Heart right ventricle (tissue), 16 donors: ENCODE data around the gene UBA6. TPM values are rescaled to one million over a fixed set of nuclear protein-coding genes. Genes with fewer than 3 reads are reported as not detected.

ENCODE experiments used
- ATAC-seq, 8 donors: fragments of 200-7000 bp; cut with Tn5 transposase; one replicate each; pipeline ENCODE4 v1.9.1; 2020; ENCODE audit warnings: mild to moderate bottlenecking in 8 of 8, moderate library complexity in 8 of 8, moderate number of reproducible peaks in 1 of 8
- DNase-seq, 2 donors: peaks; one replicate each; pipeline ENCODE4 v3.0.0-alpha.2; 2020
- H3K27ac ChIP-seq, 10 donors: fragments of 200-600 bp; sonication (generic) in 2 of 10; one replicate each; pipeline versions ENCODE4 v1.5.0 to v1.8.0; 2020 to 2022; ENCODE audit warnings: mild to moderate bottlenecking in 3 of 10
- H3K27me3 ChIP-seq, 7 donors: fragments of 200-600 bp; one replicate each; pipeline ENCODE4 v1.8.0; 2021 to 2022; ENCODE audit warnings: mild to moderate bottlenecking in 2 of 7
- H3K36me3 ChIP-seq, 9 donors: fragments of 200-600 bp; sonication (generic) in 1 of 9; one replicate each; pipeline versions ENCODE4 v1.5.0 to v1.8.0; 2020 to 2022; ENCODE audit warnings: mild to moderate bottlenecking in 2 of 9
- H3K4me1 ChIP-seq, 9 donors: fragments of 200-600 bp; sonication (generic) in 1 of 9; one replicate each; pipeline versions ENCODE4 v1.5.0 to v1.8.0; 2020 to 2022; ENCODE audit warnings: mild to moderate bottlenecking in 4 of 9
- H3K4me3 ChIP-seq, 10 donors: fragments of 200-600 bp; sonication (generic) in 2 of 10; one replicate each; pipeline versions ENCODE4 v1.5.0 to v1.8.0; 2020 to 2022; ENCODE audit warnings: mild to moderate bottlenecking in 7 of 10, moderate library complexity in 2 of 10
- H3K9me3 ChIP-seq, 11 donors: fragments of 200-600 bp in 10 of 11; sonication (generic) in 2 of 11; one replicate each; pipeline versions ENCODE4 v1.5.0 to v1.8.0; 2013 to 2022; ENCODE audit warnings: mild to moderate bottlenecking in 2 of 11, control low read depth in 1 of 11, moderate library complexity in 1 of 11
- CTCF ChIP-seq, 9 donors: fragments of 200-600 bp; sonication (generic) in 2 of 9; IDR thresholded peaks; one replicate each; pipeline versions ENCODE4 v1.5.0 to v1.8.0; 2021 to 2022; ENCODE audit warnings: antibody characterized with exemption in 9 of 9, mild to moderate bottlenecking in 5 of 9, moderate library complexity in 1 of 9
- WGBS, 2 donors: extraction: QIAGEN DNeasy Blood & Tissue Kit; methylation state at CpG; one replicate each; pipeline ENCODE4 v1.1.7; 2013; ENCODE audit warnings: inconsistent platforms in 1 of 2; 5-methylcytosine and 5-hydroxymethylcytosine counted together
- intact Hi-C, 10 donors: fragments of 100-400 bp; cut with DNase I; formaldehyde crosslinking; loops; one replicate each; pipeline versions ENCODE4 v1.11.1 to v1.14.2; 2022
- polyA plus RNA-seq, 2 donors: library from polyadenylated mRNA; stranded (reverse); fragments of 200-250 nt; gene quantifications; one replicate each; pipeline ENCODE4 v1.2.3, GENCODE V29; 2013
- total RNA-seq, 10 donors: library from RNA; stranded (reverse); fragmentation: NEBNext Ultra II Directional in 3 of 10; extraction: Animal tissue kit (Norgen Biotek cat#: 25700) in 3 of 10; gene quantifications; one replicate each; pipeline versions ENCODE4 v1.2.1 to v1.2.4, GENCODE V29; 2021 to 2023
- donor health status: Arrhythmogenic right ventricular cardiomyopathy.
- donor health status: ischemic (EF 13 %, LVEDD 7.1; RV severe dilation, severe dysfunction).
- donor health status: healthy with polysubstance abuse.
- donor health status: DM: no; HTN: yes; CAD: no.
- donor health status: DM: no; HTN: no; CAD: no.
- donor health status: ischemic (EF 25% LVEDD 6.9; RV normal size, moderate dysfunction).
- donor health status: ischemic (EF 25% LVEDD 5.7; RV mildly dilated, moderate dysfunction).
- donor health status: healthy.
- donor health status: DM: yes; HTN: yes; CAD: no.
- donor health status: Ischemic cardiomyopathy.
- donor health status: ischemic (EF 35%, LVEDD 5.7; RV mildly dilated, moderate dysfunction).
- donor health status: nonischemic (EF 11% LVEDD 7.7; RV severe dilation, severe dysfunction).
- donor health status: DM: yes; HTN: yes; CAD: no.
- donor health status: PGD.
- donor health status: ischemic (EF 29% LVEDD 5.4; RV normal size, mild dysfunction).
- donor health status: nonischemic (EF 23%, LVEDD 6.1; RV moderate dilation, normal function).

The UBA6 gene
- total and polyA plus RNA-seq, 12 donors = 2.6 to 35.7 (median 18.1) TPM

GRCh38 chr4:67699603-67700002, 1.4 kb downstream of the UBA6 start:
- H3K27me3 ChIP-seq = no peaks in the 10 kb centered on the region
- H3K9me3 ChIP-seq = no peaks in the 10 kb centered on the region
- peaks cover 0 to 24% (median 0%) of the 10 kb centered on the region in 9 donors for H3K36me3 ChIP-seq
- intact Hi-C loops = loop anchor here in 4 of 10 donors (2.0 to 5.0 kb wide), 2 partner anchors 152 to 157 kb away; partner anchors contain the start of gene CENPC (in 3 of the 4)
- 92 to 95% methylated on average over 18 of the region's 18 CpGs for WGBS, 2 donors
- peaks cover 0 to 24% (median 20%) of the 10 kb centered on the region in 9 donors for H3K4me1 ChIP-seq
- peak overlapping the region in 4 of 10 donors; percentile 63 to 94 (median 82) for H3K4me3 ChIP-seq
- ATAC-seq = no peak
- H3K27ac ChIP-seq = peak overlapping the region in 2 of 10 donors; percentile 90 to 93
- DNase-seq = no peak
- TF ChIP-seq CTCF (IDR thresholded peaks at IDR 0.05) = no peak

- intact Hi-C loops = no loop called here
- ATAC-seq = no peak
- 74 to 88% methylated on average over 7 of the region's 7 CpGs for WGBS, 2 donors
- H3K27me3 ChIP-seq = no peaks in the 10 kb centered on the region
- peaks cover 0 to 24% (median 20%) of the 10 kb centered on the region in 9 donors for H3K4me1 ChIP-seq
- H3K36me3 ChIP-seq = peaks cover 0 to 34% (median 0%) of the 10 kb centered on the region in 9 donors
- no peak overlapping the region for H3K4me3 ChIP-seq
- TF ChIP-seq CTCF (IDR thresholded peaks at IDR 0.05) = no peak
- DNase-seq = no peak
- no peaks in the 10 kb centered on the region for H3K9me3 ChIP-seq
- H3K27ac ChIP-seq = no peak overlapping the region
Observed at GRCh38 chr4:67697860-67698687, 2.9 kb downstream of the UBA6 start.

GRCh38 chr4:67696061-67696460, 4.9 kb downstream of the UBA6 start:
- intact Hi-C loops = no loop called here
- ATAC-seq = no peak
- peaks cover 0 to 8% (median 0%) of the 10 kb centered on the region in 11 donors for H3K9me3 ChIP-seq
- H3K27me3 ChIP-seq = no peaks in the 10 kb centered on the region
- no peak overlapping the region for H3K4me3 ChIP-seq
- DNase-seq = no peak
- peaks cover 0 to 15% (median 12%) of the 10 kb centered on the region in 9 donors for H3K4me1 ChIP-seq
- WGBS, 2 donors = 90 to 96% methylated on average over 2 of the region's 2 CpGs
- H3K36me3 ChIP-seq = peaks cover 0 to 54% (median 10%) of the 10 kb centered on the region in 9 donors
- no peak for TF ChIP-seq CTCF (IDR thresholded peaks at IDR 0.05)
- no peak overlapping the region for H3K27ac ChIP-seq

GRCh38 chr4:67694662-67695061, 6.3 kb downstream of the UBA6 start:
- peaks cover 0 to 8% (median 0%) of the 10 kb centered on the region in 11 donors for H3K9me3 ChIP-seq
- no peak overlapping the region for H3K4me3 ChIP-seq
- ATAC-seq (no peak), DNase-seq (no peak)
- intact Hi-C loops = no loop called here
- WGBS, 2 donors = 91 to 95% methylated on average over 3 of the region's 3 CpGs
- H3K4me1 ChIP-seq = peaks cover 0 to 8% (median 3%) of the 10 kb centered on the region in 9 donors
- no peak for TF ChIP-seq CTCF (IDR thresholded peaks at IDR 0.05)
- H3K27ac ChIP-seq = no peak overlapping the region
- peaks cover 0 to 68% (median 10%) of the 10 kb centered on the region in 9 donors for H3K36me3 ChIP-seq
- H3K27me3 ChIP-seq = no peaks in the 10 kb centered on the region
